H9 (cell line): ENCODE data around the gene PPARGC1A. TPM values are rescaled to one million over a fixed set of nuclear protein-coding genes. Genes with fewer than 3 reads are reported as not detected.

Source experiments
- DNase-seq: peaks from one replicate; pipeline ENCODE4 v3.0.0-alpha.2; 2017
- H2AFZ ChIP-seq: one replicate; pipeline ENCODE4 v1.6.1; 2013; ENCODE audit warnings: mild to moderate bottlenecking, low read length, control low read depth, moderate library complexity
- H2AK5ac ChIP-seq: 2 replicates; pipeline ENCODE4 v1.6.1; 2013; ENCODE audit warnings: low read length, control low read depth, mixed read lengths; ENCODE audit not compliant: insufficient read length
- H2BK120ac ChIP-seq: one replicate; pipeline ENCODE4 v1.6.1; 2013; ENCODE audit warnings: low read depth, mild to moderate bottlenecking, low read length, control low read depth, inconsistent platforms; ENCODE audit not compliant: poor library complexity, severe bottlenecking
- H2BK12ac ChIP-seq: 2 replicates; pipeline ENCODE4 v1.6.1; 2013; ENCODE audit warnings: low read length, control low read depth, mixed read lengths, low read depth; ENCODE audit not compliant: insufficient read length
- H2BK15ac ChIP-seq: 2 replicates; pipeline ENCODE4 v1.6.1; 2013; ENCODE audit warnings: low read depth, low read length, control low read depth
- H2BK20ac ChIP-seq: one replicate; pipeline ENCODE4 v1.6.1; 2013; ENCODE audit warnings: low read depth, mild to moderate bottlenecking, low read length, control low read depth, inconsistent platforms; ENCODE audit not compliant: poor library complexity, severe bottlenecking
- H2BK5ac ChIP-seq: 2 replicates; pipeline ENCODE4 v1.6.1; 2013; ENCODE audit warnings: low read length, control low read depth, mixed read lengths; ENCODE audit not compliant: insufficient read length
- H3K14ac ChIP-seq: 2 replicates; pipeline ENCODE4 v1.6.1; 2013; ENCODE audit warnings: low read length, control low read depth; ENCODE audit not compliant: insufficient read depth
- H3K18ac ChIP-seq: 2 replicates; pipeline ENCODE4 v1.6.1; 2013; ENCODE audit warnings: low read depth, mild to moderate bottlenecking, mixed read lengths, low read length, control low read depth; ENCODE audit not compliant: insufficient read length
- H3K23ac ChIP-seq: 2 replicates; pipeline ENCODE4 v1.6.1; 2013; ENCODE audit warnings: low read length, control low read depth, mixed read lengths, low read depth; ENCODE audit not compliant: insufficient read length
- H3K23me2 ChIP-seq: 2 replicates; pipeline ENCODE4 v1.6.1; 2013; ENCODE audit warnings: low read depth, mild to moderate bottlenecking, mixed read lengths, low read length, control low read depth; ENCODE audit not compliant: insufficient read length, poor library complexity, severe bottlenecking
- H3K27ac ChIP-seq: 2 replicates; pipeline ENCODE4 v1.5.1; 2013; ENCODE audit warnings: low read length, control low read depth, mixed read lengths, low read depth; ENCODE audit not compliant: insufficient read length
- H3K27me3 ChIP-seq: 2 replicates; pipeline ENCODE4 v1.6.1; 2013; ENCODE audit warnings: low read length, control low read depth, inconsistent platforms; ENCODE audit not compliant: insufficient read depth
- H3K4ac ChIP-seq: 2 replicates; pipeline ENCODE4 v1.6.1; 2013; ENCODE audit warnings: low read depth, mild to moderate bottlenecking, control low read depth, inconsistent platforms, low read length, moderate library complexity
- H3K4me1 ChIP-seq: 2 replicates; pipeline ENCODE4 v1.6.1; 2013; ENCODE audit warnings: low read length, control low read depth, inconsistent platforms; ENCODE audit not compliant: insufficient read depth
- H3K4me2 ChIP-seq: 2 replicates; pipeline ENCODE4 v1.6.1; 2013; ENCODE audit warnings: low read length, control low read depth, mixed read lengths; ENCODE audit not compliant: insufficient read length, insufficient read depth
- H3K56ac ChIP-seq: 2 replicates; pipeline ENCODE4 v1.6.1; 2013; ENCODE audit warnings: low read depth, mild to moderate bottlenecking, mixed read lengths, low read length, control low read depth; ENCODE audit not compliant: insufficient read length
- H3K79me1 ChIP-seq: 2 replicates; pipeline ENCODE4 v1.6.1; 2013; ENCODE audit warnings: low read depth, mild to moderate bottlenecking, moderate library complexity, low read length, control low read depth, inconsistent platforms; ENCODE audit not compliant: insufficient read depth, poor library complexity, severe bottlenecking
- H3K79me2 ChIP-seq: 2 replicates; pipeline ENCODE4 v1.6.1; 2013; ENCODE audit warnings: low read length, control low read depth, inconsistent platforms; ENCODE audit not compliant: insufficient read depth
- H3K9ac ChIP-seq: 2 replicates; pipeline ENCODE4 v1.6.1; 2013; ENCODE audit warnings: low read length, control low read depth, mixed read lengths; ENCODE audit not compliant: insufficient read length; ENCODE audit errors: extremely low read depth
- H3K9me3 ChIP-seq: one replicate; pipeline ENCODE4 v1.6.1; 2013; ENCODE audit warnings: low read depth, low read length, inconsistent platforms; ENCODE audit not compliant: control insufficient read depth
- H3T11ph ChIP-seq: one replicate; pipeline ENCODE4 v1.6.1; 2013; ENCODE audit warnings: mild to moderate bottlenecking, low read length, control low read depth, inconsistent platforms
- H4K20me1 ChIP-seq: one replicate; pipeline ENCODE4 v1.6.1; 2013; ENCODE audit not compliant: control insufficient read depth, insufficient read length, insufficient read depth
- H4K5ac ChIP-seq: 2 replicates; pipeline ENCODE4 v1.6.1; 2013; ENCODE audit warnings: low read depth, mild to moderate bottlenecking, mixed read lengths, low read length, control low read depth; ENCODE audit not compliant: insufficient read length
- H4K8ac ChIP-seq: replicated peaks from 2 replicates; pipeline ENCODE4 v1.6.1; 2013; ENCODE audit warnings: low read length, control low read depth, mixed read lengths, low read depth; ENCODE audit not compliant: insufficient read length
- H4K91ac ChIP-seq: 2 replicates; pipeline ENCODE4 v1.6.1; 2013; ENCODE audit warnings: low read depth, mild to moderate bottlenecking, moderate library complexity, mixed read lengths, low read length, control low read depth; ENCODE audit not compliant: insufficient read length
- H3K27ac Mint-ChIP-seq, 3 experiments: 2 replicates in 2 of 3; 3 replicates in 1 of 3; pipeline ENCODE4 v1.8.0; 2020 to 2021; ENCODE audit warnings: mixed read lengths in 3 of 3, mild to moderate bottlenecking in 1 of 3, moderate library complexity in 1 of 3
- H3K27me3 Mint-ChIP-seq: 2 replicates; pipeline ENCODE4 v1.8.0; 2021; ENCODE audit warnings: low read depth, mild to moderate bottlenecking, moderate library complexity, mixed read lengths
- H3K36me3 Mint-ChIP-seq, 3 experiments: 2 replicates in 2 of 3; 3 replicates in 1 of 3; pipeline ENCODE4 v1.8.0; 2020 to 2021; ENCODE audit warnings: low read depth in 3 of 3, mixed read lengths in 3 of 3; ENCODE audit not compliant: insufficient read depth in 1 of 3
- H3K4me1 Mint-ChIP-seq, 2 experiments: 2 replicates each; pipeline ENCODE4 v1.8.0; 2020; ENCODE audit warnings: mixed read lengths in 2 of 2
- H3K4me3 Mint-ChIP-seq, 2 experiments: 2 replicates in 1 of 2; 3 replicates in 1 of 2; pipeline ENCODE4 v1.8.0; 2020 to 2021; ENCODE audit warnings: mild to moderate bottlenecking in 2 of 2, mixed read lengths in 2 of 2, moderate library complexity in 1 of 2
- H3K9me3 Mint-ChIP-seq, 2 experiments: 2 replicates in 1 of 2; 3 replicates in 1 of 2; pipeline ENCODE4 v1.8.0; 2020; ENCODE audit warnings: mild to moderate bottlenecking in 2 of 2, mixed read lengths in 2 of 2, moderate library complexity in 1 of 2
- WGBS: extraction: QIAGEN DNeasy Blood & Tissue Kit; methylation state at CpG from one replicate; pipeline ENCODE4 v1.1.7; 2013; ENCODE audit warnings: missing lambda C conversion rate, low lambda C conversion rate, mixed read lengths; ENCODE audit not compliant: insufficient read length; ENCODE audit errors: extremely low coverage; 5-methylcytosine and 5-hydroxymethylcytosine counted together
- total RNA-seq: library from RNA; stranded (reverse); gene quantifications from 2 replicates; pipeline ENCODE4 v1.2.1, GENCODE V29; 2021
- TF ChIP-seq, protein P1 (sequence below): fragments of 200-600 bp; sonication (generic); conservative IDR thresholded peaks from 3 replicates; pipeline ENCODE4 v1.8.0; 2021; ENCODE audit warnings: antibody characterized with exemption, mild to moderate bottlenecking

Gene PPARGC1A
- total RNA-seq, 1 experiment from 2014 or later: 1.7 TPM

DNA sequence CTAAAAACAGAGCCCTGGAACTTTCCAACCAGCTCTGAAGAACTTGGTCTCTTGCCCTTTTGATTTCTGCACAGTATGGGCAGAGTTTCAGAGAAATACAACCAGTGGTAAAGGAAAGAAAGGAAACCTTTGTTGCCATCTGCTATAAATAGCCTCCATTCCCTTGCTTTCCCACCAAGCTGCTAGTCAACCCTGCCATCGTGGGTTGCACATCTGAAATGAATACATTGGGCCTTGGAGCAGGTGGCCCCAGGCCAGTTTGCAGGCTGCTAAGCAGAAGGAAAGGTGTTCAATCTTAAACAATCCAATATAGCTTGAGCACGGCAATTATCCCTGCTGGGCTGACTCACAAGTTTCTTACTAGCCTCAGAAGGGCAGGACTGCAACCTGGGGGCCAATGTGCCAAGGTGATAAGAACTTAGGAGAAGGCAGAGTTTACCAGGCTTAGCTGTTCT lies 142.5 kb downstream of the PPARGC1A start:
- no peak overlapping the region for H2BK120ac ChIP-seq
- no peak overlapping the region for H2AFZ ChIP-seq
- TF ChIP-seq, protein P1, sequence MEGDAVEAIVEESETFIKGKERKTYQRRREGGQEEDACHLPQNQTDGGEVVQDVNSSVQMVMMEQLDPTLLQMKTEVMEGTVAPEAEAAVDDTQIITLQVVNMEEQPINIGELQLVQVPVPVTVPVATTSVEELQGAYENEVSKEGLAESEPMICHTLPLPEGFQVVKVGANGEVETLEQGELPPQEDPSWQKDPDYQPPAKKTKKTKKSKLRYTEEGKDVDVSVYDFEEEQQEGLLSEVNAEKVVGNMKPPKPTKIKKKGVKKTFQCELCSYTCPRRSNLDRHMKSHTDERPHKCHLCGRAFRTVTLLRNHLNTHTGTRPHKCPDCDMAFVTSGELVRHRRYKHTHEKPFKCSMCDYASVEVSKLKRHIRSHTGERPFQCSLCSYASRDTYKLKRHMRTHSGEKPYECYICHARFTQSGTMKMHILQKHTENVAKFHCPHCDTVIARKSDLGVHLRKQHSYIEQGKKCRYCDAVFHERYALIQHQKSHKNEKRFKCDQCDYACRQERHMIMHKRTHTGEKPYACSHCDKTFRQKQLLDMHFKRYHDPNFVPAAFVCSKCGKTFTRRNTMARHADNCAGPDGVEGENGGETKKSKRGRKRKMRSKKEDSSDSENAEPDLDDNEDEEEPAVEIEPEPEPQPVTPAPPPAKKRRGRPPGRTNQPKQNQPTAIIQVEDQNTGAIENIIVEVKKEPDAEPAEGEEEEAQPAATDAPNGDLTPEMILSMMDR: no peak
- H3K4me3 Mint-ChIP-seq: no peak overlapping the region
- WGBS: no CpG with 5 or more reads among the region's 2 CpGs
- no peaks in the 10 kb centered on the region for H3K27me3 Mint-ChIP-seq
- H4K91ac ChIP-seq: no peak overlapping the region
- no peak overlapping the region for H3K14ac ChIP-seq
- H3K27ac ChIP-seq: no peak overlapping the region
- H4K5ac ChIP-seq: no peak overlapping the region
- H3T11ph ChIP-seq: no peak overlapping the region
- no peak overlapping the region for H3K18ac ChIP-seq
- H3K36me3 Mint-ChIP-seq: no peaks in the 10 kb centered on the region; a peak in 1 of 7 replicates
- no peak for DNase-seq
- no peak overlapping the region for H3K56ac ChIP-seq
- no peaks in the 10 kb centered on the region for H4K20me1 ChIP-seq
- H2BK15ac ChIP-seq: no peak overlapping the region
- H3K4me1 ChIP-seq: no peaks in the 10 kb centered on the region
- H3K79me1 ChIP-seq: no peaks in the 10 kb centered on the region
- H3K4ac ChIP-seq: no peak overlapping the region
- H3K4me1 Mint-ChIP-seq: no peaks in the 10 kb centered on the region
- H3K4me2 ChIP-seq: no peak overlapping the region
- H2BK12ac ChIP-seq: no peak overlapping the region
- no peak overlapping the region for H2BK5ac ChIP-seq
- no peaks in the 10 kb centered on the region for H3K27me3 ChIP-seq
- no peak overlapping the region for H2AK5ac ChIP-seq
- no peak overlapping the region for H3K9ac ChIP-seq
- H4K8ac ChIP-seq: no peak overlapping the region
- no peaks in the 10 kb centered on the region for H3K23me2 ChIP-seq
- no peak overlapping the region for H2BK20ac ChIP-seq
- H3K79me2 ChIP-seq: no peaks in the 10 kb centered on the region
- no peak overlapping the region for H3K27ac Mint-ChIP-seq
- no peaks in the 10 kb centered on the region for H3K9me3 ChIP-seq
- peaks cover 0 to 2% of the 10 kb centered on the region in 2 experiments; a peak in 2 of 5 replicates for H3K9me3 Mint-ChIP-seq
- no peak overlapping the region for H3K23ac ChIP-seq
